Mucosa of descending colon (tissue), 3 donors: ENCODE data around the gene FRMD4A. TPM values are rescaled to one million over a fixed set of nuclear protein-coding genes. Genes with fewer than 3 reads are reported as not detected.
"Not testable (repeated sequence)": the region's sequence is repeated elsewhere in the genome, so short reads cannot be mapped to it uniquely, and the experiment has no call there.

Experiments used
- ATAC-seq: fragments of 200-7000 bp; cut with Tn5 transposase; one replicate; pipeline ENCODE4 v1.9.1; 2020; ENCODE audit warnings: mild to moderate bottlenecking, moderate library complexity
- DNase-seq, 3 donors: peaks; one replicate each; pipeline ENCODE4 v3.0.0-alpha.2; 2020
- H3K36me3 ChIP-seq: fragments of 200-600 bp; one replicate; pipeline ENCODE4 v1.8.0; 2021; ENCODE audit warnings: low read depth, mild to moderate bottlenecking
- H3K4me1 ChIP-seq: fragments of 200-600 bp; one replicate; pipeline ENCODE4 v1.8.0; 2021; ENCODE audit warnings: low read depth, mild to moderate bottlenecking
- H3K4me3 ChIP-seq: fragments of 200-600 bp; one replicate; pipeline ENCODE4 v1.8.0; 2021; ENCODE audit warnings: mild to moderate bottlenecking
- H3K9me3 ChIP-seq: fragments of 200-600 bp; one replicate; pipeline ENCODE4 v1.8.0; 2021; ENCODE audit warnings: mild to moderate bottlenecking
- intact Hi-C, 2 donors: fragments of 100-400 bp; cut with DNase I in 1 of 2; cut with micrococcal nuclease in 1 of 2; formaldehyde crosslinking; loops; one replicate each; pipeline versions ENCODE4 v1.11.0 to v1.11.1; 2022; cut with DNase I, micrococcal nuclease
- total RNA-seq, 3 donors: library from RNA; stranded (reverse); fragmentation: NEBNext Ultra II Directional in 2 of 3; extraction: Animal tissue kit (Norgen Biotek cat#: 25700) in 2 of 3; gene quantifications; one replicate each; pipeline versions ENCODE4 v1.2.1 to v1.2.4, GENCODE V29; 2021 to 2023
- TF ChIP-seq, protein P1 (sequence below): fragments of 200-600 bp; IDR thresholded peaks from one replicate; pipeline ENCODE4 v1.8.0; 2022; ENCODE audit warnings: antibody characterized with exemption, mild to moderate bottlenecking
- donor health status: DM: no; HTN: no; CAD: no; lungs with moderate emphysema.
- donor health status: DM: no; HTN: no; CAD: no.
- donor health status: DM: no; HTN: yes; CAD: no.

The FRMD4A gene
- total RNA-seq, 3 donors from 2014 or later, result 9.8 to 40.6 (median 17.2) TPM

DNA sequence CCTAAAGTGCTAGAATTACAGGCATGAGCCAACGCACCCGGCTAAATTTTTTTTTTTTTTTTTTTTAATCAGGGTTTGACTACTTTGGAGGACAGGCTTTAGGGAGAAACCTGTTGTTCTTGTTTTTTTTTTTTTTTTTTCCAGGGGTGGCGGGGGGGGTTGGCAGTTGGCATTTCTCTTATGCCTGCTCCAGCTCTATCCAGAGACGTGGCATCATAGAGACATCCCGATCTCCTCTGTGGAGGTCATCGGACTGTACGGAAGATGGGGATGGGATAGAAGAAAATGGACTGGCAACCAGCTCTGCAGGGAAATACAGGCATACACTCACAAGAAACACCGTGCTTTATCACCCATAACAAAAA, 613.2 kb downstream of the FRMD4A start:
- no peak overlapping the region for H3K4me3 ChIP-seq
- no peak for DNase-seq
- H3K36me3 ChIP-seq, result no peaks in the 10 kb centered on the region
- TF ChIP-seq, protein P1, sequence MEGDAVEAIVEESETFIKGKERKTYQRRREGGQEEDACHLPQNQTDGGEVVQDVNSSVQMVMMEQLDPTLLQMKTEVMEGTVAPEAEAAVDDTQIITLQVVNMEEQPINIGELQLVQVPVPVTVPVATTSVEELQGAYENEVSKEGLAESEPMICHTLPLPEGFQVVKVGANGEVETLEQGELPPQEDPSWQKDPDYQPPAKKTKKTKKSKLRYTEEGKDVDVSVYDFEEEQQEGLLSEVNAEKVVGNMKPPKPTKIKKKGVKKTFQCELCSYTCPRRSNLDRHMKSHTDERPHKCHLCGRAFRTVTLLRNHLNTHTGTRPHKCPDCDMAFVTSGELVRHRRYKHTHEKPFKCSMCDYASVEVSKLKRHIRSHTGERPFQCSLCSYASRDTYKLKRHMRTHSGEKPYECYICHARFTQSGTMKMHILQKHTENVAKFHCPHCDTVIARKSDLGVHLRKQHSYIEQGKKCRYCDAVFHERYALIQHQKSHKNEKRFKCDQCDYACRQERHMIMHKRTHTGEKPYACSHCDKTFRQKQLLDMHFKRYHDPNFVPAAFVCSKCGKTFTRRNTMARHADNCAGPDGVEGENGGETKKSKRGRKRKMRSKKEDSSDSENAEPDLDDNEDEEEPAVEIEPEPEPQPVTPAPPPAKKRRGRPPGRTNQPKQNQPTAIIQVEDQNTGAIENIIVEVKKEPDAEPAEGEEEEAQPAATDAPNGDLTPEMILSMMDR, result no peak
- ATAC-seq, result peak; percentile 22
- H3K9me3 ChIP-seq, result no peaks in the 10 kb centered on the region
- intact Hi-C loops, result no loop called here
- H3K4me1 ChIP-seq, result peaks cover 9% of the 10 kb centered on the region

DNA sequence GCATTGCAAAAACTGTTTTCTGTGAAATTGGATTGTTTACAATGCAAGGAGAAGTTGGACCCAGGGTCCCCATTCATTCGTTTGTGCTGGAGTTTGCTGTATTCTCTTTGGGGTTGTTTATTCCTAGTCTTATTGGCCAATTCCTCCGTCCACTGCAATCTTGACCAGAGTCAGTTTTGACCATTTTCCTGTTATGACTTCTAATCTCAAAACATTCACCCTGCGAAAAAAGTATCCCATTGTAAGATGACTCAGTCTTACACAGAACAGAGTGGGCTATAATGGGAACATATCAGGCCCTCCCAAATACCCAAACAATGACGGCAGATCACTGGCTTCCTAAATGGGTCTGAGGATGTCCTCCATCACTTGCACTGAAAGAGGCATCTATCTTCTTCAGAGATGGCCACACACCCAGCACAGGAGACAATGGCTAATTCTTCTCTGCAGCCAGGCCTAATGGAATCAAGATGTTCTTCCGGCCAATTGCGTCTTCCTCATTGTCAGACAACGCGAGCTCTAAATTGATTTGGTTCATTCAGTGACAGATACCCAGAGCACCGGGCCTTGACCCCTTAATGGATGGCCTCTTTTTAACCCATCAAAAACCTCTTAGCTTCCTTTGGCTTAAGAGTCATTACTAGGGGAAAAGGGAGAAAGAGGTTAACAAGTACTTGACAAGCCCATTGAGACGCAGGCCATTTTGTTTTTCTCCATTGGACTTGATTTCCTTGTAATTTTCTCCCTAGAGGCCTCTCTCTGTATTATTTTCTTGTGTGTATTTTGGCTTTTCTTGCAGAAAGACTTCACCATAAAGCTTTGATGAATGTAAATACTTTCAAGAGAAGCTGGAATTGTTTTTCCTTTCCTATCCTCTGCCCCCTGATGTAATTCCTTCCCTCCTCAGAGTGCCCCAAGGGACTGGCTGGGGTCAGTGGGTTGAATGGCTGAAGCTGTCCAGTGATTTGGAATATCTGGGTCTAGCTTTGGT, 614.3 kb downstream of the FRMD4A start:
- H3K9me3 ChIP-seq, result no peaks in the 10 kb centered on the region
- DNase-seq (no peak), ATAC-seq (no peak)
- no peak overlapping the region for H3K4me3 ChIP-seq
- H3K36me3 ChIP-seq, result no peaks in the 10 kb centered on the region
- TF ChIP-seq, protein P1, result no peak
- intact Hi-C loops, result no loop called here
- peaks cover 9% of the 10 kb centered on the region for H3K4me1 ChIP-seq

DNA sequence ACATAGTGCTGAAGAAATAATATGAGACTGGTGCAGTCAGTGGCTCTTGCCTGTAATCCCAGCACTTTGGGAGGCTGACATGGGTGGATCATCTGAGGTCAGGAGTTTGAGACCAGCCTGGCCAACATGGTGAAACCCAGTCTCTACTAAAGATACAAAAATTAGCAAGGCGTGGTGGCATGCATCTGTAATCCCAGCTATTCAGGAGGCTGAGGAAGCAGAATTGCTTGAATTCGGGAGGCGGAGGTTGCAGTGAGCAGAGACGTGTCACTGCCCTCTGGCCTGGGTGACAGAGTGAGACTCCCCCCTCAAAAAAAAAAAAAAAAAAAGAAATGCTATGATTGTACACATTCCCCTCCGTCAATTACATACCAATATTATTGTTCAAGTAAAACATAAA, 615.1 kb downstream of the FRMD4A start:
- H3K36me3 ChIP-seq, ATAC-seq, H3K9me3 ChIP-seq, intact Hi-C loops, DNase-seq, H3K4me1 ChIP-seq, H3K4me3 ChIP-seq: not testable (repeated sequence)

DNA sequence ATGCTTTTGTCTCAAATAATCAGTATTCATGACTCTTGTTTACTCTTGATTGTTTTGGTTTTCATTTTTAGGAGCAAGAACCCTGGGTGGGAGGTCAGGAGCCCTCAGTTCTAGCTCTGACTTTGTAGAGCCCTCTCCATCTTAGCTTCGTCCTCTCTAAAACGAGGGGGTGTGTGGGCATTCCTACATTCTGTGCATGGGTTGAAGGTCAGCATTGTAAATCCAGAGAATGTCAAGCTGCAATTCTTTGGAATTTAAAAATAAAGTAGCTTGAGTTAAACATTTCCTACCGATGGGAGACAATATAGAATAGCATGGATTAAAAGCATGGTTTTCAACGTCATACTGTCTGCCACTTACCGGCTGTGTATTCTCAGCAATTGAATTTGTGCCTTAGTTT, 615.6 kb downstream of the FRMD4A start:
- peaks cover 9% of the 10 kb centered on the region for H3K4me1 ChIP-seq
- no peak for DNase-seq
- H3K36me3 ChIP-seq, result no peaks in the 10 kb centered on the region
- TF ChIP-seq, protein P1, result no peak
- H3K4me3 ChIP-seq, result no peak overlapping the region
- ATAC-seq, result no peak
- no peaks in the 10 kb centered on the region for H3K9me3 ChIP-seq
- intact Hi-C loops, result no loop called here

DNA sequence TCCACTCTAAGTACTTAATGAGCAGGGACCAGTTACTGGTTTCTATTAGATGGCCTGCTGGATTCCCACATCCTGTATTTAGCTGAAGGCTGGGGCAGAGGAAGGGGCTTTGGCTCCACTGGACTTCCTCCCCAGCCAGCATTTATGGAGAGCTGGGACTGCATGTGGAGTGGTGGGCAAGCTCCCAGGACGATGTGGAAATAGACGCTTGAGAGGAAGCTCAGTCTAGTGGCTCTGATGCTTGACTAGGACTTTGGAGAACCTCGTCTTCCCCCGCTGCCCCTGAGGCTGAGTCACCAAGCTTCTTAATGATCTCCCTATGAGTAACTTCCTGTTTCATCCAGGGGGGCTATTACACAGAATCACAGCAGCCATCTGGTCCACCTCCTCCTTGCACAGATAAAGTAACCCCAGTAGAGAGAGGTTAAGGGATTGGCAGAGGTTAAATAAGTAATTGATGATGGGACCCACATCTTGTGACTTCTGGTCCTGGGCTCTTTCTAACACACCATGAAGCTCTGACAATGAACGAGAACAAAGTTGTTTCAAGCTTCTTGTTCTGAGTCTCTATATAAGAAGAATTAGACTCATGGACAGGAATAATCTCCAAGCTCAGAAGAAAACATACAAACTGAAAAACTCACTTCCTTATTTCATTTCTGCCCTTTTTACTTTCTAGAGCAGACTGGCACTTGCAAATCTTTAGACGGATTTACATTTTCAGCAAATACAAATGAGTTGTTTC, 617.7 kb downstream of the FRMD4A start:
- Histone ChIP-seq H3K9me3 (no peaks in the 10 kb centered on the region), H3K4me3 (no peak overlapping the region), H3K4me1 (peaks cover 10% of the 10 kb centered on the region), H3K36me3 (no peaks in the 10 kb centered on the region)
- TF ChIP-seq, protein P1, result no peak
- DNase-seq (peak; percentile 53 to 72 (median 53)), ATAC-seq (peak; percentile 67)
- intact Hi-C loops, result no loop called here

DNA sequence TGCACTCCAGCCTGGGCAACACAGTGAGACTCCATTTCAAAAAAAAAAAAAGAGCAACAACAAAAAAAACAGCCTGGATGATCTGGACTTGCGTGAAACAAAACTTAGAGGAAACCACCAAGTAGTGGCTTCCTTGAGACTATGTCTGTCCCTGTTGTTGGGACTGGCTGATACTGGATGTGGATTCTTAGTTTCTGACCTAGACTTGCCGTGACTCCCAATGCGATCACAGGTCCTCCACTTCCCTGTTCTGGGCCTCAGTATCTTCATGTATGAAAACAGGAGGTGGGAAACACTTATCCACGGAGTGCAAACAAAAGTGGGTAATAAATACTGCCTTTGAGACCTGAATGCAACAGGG, 618.3 kb downstream of the FRMD4A start:
- H3K4me3 ChIP-seq, result no peak overlapping the region
- no peaks in the 10 kb centered on the region for H3K9me3 ChIP-seq
- TF ChIP-seq, protein P1, result no peak
- no peaks in the 10 kb centered on the region for H3K36me3 ChIP-seq
- DNase-seq (no peak), ATAC-seq (no peak)
- intact Hi-C loops, result no loop called here
- peaks cover 12% of the 10 kb centered on the region for H3K4me1 ChIP-seq
